ENCODE measurements around the gene STRIT1.
"Not testable (repeated sequence)": the region's sequence is repeated elsewhere in the genome, so short reads cannot be mapped to it uniquely, and the experiment has no call there.

STRIT1 gene

GRCh38 chr3:155262855-155263254 lies 30.6 kb downstream of the STRIT1 start:
- DNase-seq: not testable (repeated sequence)

- DNase-seq: no peak
Observed at GRCh38 chr3:155262295-155262694, 31.2 kb downstream of the STRIT1 start.

GRCh38 chr3:155254445-155254844 lies 39.0 kb downstream of the STRIT1 start:
- no peak for DNase-seq

- no peak for DNase-seq
Observed at GRCh38 chr3:155252535-155252934, 40.9 kb downstream of the STRIT1 start.

- DNase-seq: no peak
Observed at GRCh38 chr3:155252021-155252420, 41.5 kb downstream of the STRIT1 start.

- DNase-seq: no peak
Observed at GRCh38 chr3:155248531-155249187, 44.8 kb downstream of the STRIT1 start.

- DNase-seq: no peak
Observed at GRCh38 chr3:155244699-155245098, 48.8 kb downstream of the STRIT1 start.

- no peak for DNase-seq
Observed at GRCh38 chr3:155244216-155244615, 49.3 kb downstream of the STRIT1 start.

- DNase-seq: no peak
Observed at GRCh38 chr3:155243512-155243921, 50.0 kb downstream of the STRIT1 start.

- DNase-seq: no peak
Observed at GRCh38 chr3:155242342-155242741, 51.1 kb downstream of the STRIT1 start.

- no peak for DNase-seq
Observed at GRCh38 chr3:155241579-155241978, 51.9 kb downstream of the STRIT1 start.
